Suprapubic skin (tissue), 4 donors: ENCODE data around the gene SSRP1. TPM values are rescaled to one million over a fixed set of nuclear protein-coding genes. Genes with fewer than 3 reads are reported as not detected.

Source experiments
- DNase-seq, 2 donors: peaks; one replicate each; pipeline ENCODE4 v3.0.0-alpha.2; 2019; ENCODE audit warnings: low spot score in 2 of 2
- H3K27ac ChIP-seq: fragments of 200-600 bp; sonication (generic); one replicate; pipeline ENCODE4 v1.5.1; 2019
- H3K27me3 ChIP-seq: fragments of 200-600 bp; sonication (generic); one replicate; pipeline ENCODE4 v1.5.1; 2019
- H3K36me3 ChIP-seq: fragments of 200-600 bp; sonication (generic); one replicate; pipeline ENCODE4 v1.5.1; 2019
- H3K4me1 ChIP-seq: fragments of 200-600 bp; sonication (generic); one replicate; pipeline ENCODE4 v1.5.1; 2019
- H3K4me3 ChIP-seq: fragments of 200-600 bp; sonication (generic); one replicate; pipeline ENCODE4 v1.5.1; 2019; ENCODE audit warnings: mild to moderate bottlenecking
- H3K9me3 ChIP-seq: fragments of 200-600 bp; sonication (generic); one replicate; pipeline ENCODE4 v1.5.1; 2019
- EP300 ChIP-seq: sonication (generic); formaldehyde crosslinking; IDR thresholded peaks from one replicate; pipeline ENCODE4 v1.6.1; 2017; ENCODE audit warnings: antibody characterized with exemption
- POLR2A ChIP-seq, 2 donors: fragments of 450-650 bp; IDR thresholded peaks; one replicate each; pipeline ENCODE4 v1.6.1; 2017; ENCODE audit warnings: antibody characterized with exemption in 2 of 2, mild to moderate bottlenecking in 2 of 2, moderate library complexity in 2 of 2
- POLR2AphosphoS5 ChIP-seq, 3 donors: sonication (generic); formaldehyde crosslinking; IDR thresholded peaks; one replicate each; pipeline ENCODE4 v1.6.1; 2017; ENCODE audit warnings: antibody characterized with exemption in 3 of 3
- WGBS: methylation state at CpG from one replicate; pipeline ENCODE4 v1.1.5; 2018; 5-methylcytosine and 5-hydroxymethylcytosine counted together
- total RNA-seq, 4 donors: library from RNA; depleted of rRNA; stranded (reverse); fragments of >200 nt; gene quantifications; one replicate each; pipeline ENCODE4 v1.1.0, GENCODE V29; 2016
- TF ChIP-seq, protein P1 (sequence below), 2 donors: fragments of 200-600 bp in 1 of 2; fragments of 450-650 bp in 1 of 2; sonication (generic) in 1 of 2; IDR thresholded peaks; one replicate each; pipeline ENCODE4 v1.5.1; 2016 to 2019; ENCODE audit warnings: antibody characterized with exemption in 2 of 2, mild to moderate bottlenecking in 1 of 2, moderate library complexity in 1 of 2

The SSRP1 gene
- total RNA-seq, 4 donors from 2014 or later: 59.9 to 96.5 (median 67.9) TPM

GRCh38 chr11:57320067-57320718, 15.5 kb downstream of the SSRP1 start:
- no peaks in the 10 kb centered on the region for H3K9me3 ChIP-seq
- peak overlapping the region; percentile 95 for H3K4me3 ChIP-seq
- TF ChIP-seq EP300 (no peak), POLR2AphosphoS5 (IDR thresholded peaks at IDR 0.05) (no peak), POLR2A (IDR thresholded peaks at IDR 0.05) (no peak)
- TF ChIP-seq, protein P1, sequence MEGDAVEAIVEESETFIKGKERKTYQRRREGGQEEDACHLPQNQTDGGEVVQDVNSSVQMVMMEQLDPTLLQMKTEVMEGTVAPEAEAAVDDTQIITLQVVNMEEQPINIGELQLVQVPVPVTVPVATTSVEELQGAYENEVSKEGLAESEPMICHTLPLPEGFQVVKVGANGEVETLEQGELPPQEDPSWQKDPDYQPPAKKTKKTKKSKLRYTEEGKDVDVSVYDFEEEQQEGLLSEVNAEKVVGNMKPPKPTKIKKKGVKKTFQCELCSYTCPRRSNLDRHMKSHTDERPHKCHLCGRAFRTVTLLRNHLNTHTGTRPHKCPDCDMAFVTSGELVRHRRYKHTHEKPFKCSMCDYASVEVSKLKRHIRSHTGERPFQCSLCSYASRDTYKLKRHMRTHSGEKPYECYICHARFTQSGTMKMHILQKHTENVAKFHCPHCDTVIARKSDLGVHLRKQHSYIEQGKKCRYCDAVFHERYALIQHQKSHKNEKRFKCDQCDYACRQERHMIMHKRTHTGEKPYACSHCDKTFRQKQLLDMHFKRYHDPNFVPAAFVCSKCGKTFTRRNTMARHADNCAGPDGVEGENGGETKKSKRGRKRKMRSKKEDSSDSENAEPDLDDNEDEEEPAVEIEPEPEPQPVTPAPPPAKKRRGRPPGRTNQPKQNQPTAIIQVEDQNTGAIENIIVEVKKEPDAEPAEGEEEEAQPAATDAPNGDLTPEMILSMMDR (IDR thresholded peaks at IDR 0.05): no peak
- DNase-seq: no peak
- H3K4me1 ChIP-seq: peaks cover 86% of the 10 kb centered on the region
- H3K27ac ChIP-seq: peak overlapping the region; percentile 100
- H3K27me3 ChIP-seq: no peaks in the 10 kb centered on the region
- H3K36me3 ChIP-seq: peaks cover 45% of the 10 kb centered on the region
- WGBS: 55% methylated on average over 13 of the region's 22 CpGs

- 43% methylated on average over 2 of the region's 2 CpGs for WGBS
- TF ChIP-seq POLR2A (IDR thresholded peaks at IDR 0.05): no peak
- TF ChIP-seq POLR2AphosphoS5 (IDR thresholded peaks at IDR 0.05): no peak
- TF ChIP-seq, protein P1 (IDR thresholded peaks at IDR 0.05): no peak
- TF ChIP-seq EP300: no peak
- Histone ChIP-seq H3K36me3 (peaks cover 65% of the 10 kb centered on the region), H3K27me3 (no peaks in the 10 kb centered on the region), H3K4me3 (peak overlapping the region; percentile 21), H3K9me3 (no peaks in the 10 kb centered on the region), H3K27ac (peak overlapping the region; percentile 63), H3K4me1 (peaks cover 94% of the 10 kb centered on the region)
- DNase-seq: no peak
Observed at GRCh38 chr11:57318178-57318577, 17.5 kb downstream of the SSRP1 start.

DNA sequence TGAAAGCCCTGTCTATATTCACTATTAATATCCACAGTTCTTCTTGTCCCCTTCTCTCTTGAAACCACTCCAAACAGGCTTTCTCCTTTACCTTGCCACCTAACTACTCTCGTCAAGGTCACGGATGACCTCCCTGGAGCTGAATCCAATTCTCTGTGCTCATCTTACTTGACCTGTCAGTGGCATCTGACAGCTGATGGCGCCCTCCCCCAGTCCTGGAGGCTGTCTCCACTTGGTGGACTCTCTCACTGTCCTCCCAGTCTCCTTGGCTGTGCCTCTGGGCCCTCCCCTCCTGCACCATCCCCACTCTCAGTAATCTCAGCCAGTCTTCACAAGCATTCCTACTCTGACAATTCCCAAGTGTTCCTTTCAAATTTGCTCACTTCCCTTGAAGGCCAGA, 19.7 kb downstream of the SSRP1 start:
- WGBS: 71% methylated on average over 3 of the region's 3 CpGs
- Histone ChIP-seq H3K9me3 (no peaks in the 10 kb centered on the region), H3K27me3 (no peaks in the 10 kb centered on the region), H3K4me3 (no peak overlapping the region), H3K36me3 (peaks cover 72% of the 10 kb centered on the region), H3K27ac (no peak overlapping the region), H3K4me1 (peaks cover 95% of the 10 kb centered on the region)
- no peak for TF ChIP-seq POLR2A (IDR thresholded peaks at IDR 0.05)
- TF ChIP-seq EP300: no peak
- TF ChIP-seq POLR2AphosphoS5 (IDR thresholded peaks at IDR 0.05): no peak
- TF ChIP-seq, protein P1 (IDR thresholded peaks at IDR 0.05): no peak
- DNase-seq: no peak

DNA sequence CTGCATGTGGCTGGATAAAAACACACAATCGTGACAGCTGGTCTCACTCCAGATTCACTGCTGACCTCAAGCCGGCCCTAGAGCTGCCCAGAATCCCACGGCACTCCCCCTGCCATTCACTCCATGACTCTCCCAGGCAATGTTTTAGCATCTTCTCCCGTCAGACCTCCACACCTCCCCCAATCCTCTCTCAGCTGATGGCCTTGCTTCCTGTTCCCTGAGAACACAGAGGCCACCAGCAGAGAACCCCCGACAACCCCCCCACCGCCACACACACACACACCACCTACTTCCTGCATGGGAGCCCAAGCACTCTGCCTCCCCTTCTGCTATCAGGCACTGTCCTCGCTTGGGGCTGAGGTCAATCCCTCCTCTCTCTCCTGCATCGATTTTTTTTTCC, 20.2 kb downstream of the SSRP1 start:
- Histone ChIP-seq H3K4me3 (no peak overlapping the region), H3K27me3 (no peaks in the 10 kb centered on the region), H3K4me1 (peaks cover 95% of the 10 kb centered on the region), H3K9me3 (no peaks in the 10 kb centered on the region), H3K36me3 (peaks cover 69% of the 10 kb centered on the region), H3K27ac (no peak overlapping the region)
- 39% methylated on average over 8 of the region's 8 CpGs for WGBS
- TF ChIP-seq, protein P1 (IDR thresholded peaks at IDR 0.05): no peak
- TF ChIP-seq POLR2AphosphoS5 (IDR thresholded peaks at IDR 0.05) (no peak), POLR2A (IDR thresholded peaks at IDR 0.05) (no peak), EP300 (no peak)
- no peak for DNase-seq

DNA sequence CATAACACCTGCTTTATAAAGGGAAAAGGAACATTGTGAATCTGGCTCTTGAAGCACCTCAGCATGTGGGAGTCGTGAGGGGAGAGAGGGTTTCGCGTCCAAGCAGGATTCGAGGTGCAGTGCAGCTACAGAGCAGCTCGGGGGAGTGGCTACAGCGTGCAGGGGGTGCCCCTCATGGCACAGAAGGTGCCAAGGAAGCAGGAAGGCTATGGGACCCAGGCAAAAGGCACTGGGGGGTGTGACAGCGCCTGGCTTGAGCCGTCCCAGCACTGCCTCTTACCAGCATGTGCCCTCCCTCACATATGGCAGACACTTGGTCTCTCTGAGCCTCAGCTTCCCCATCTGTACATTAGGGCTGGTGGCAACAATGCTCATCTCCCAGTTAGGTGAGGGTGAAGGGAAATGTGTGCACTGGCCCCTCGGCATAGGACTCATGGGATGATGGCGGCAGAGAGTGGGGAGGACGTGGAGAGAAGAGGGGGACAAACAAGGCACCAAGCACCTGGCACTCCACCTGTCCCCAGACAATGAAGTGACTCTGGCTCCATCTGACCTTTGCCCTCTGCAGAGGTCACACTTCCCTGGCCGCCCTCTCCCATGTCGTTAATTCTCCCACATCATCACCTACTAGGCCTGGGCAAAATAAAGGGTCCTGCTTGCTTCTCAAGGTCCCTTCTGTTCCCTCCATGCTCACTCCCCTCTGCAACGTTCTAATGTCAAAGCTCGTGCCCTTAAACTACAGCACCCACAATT, 21.3 kb downstream of the SSRP1 start:
- no peak overlapping the region for H3K27ac ChIP-seq
- H3K27me3 ChIP-seq: no peaks in the 10 kb centered on the region
- H3K4me3 ChIP-seq: no peak overlapping the region
- 82% methylated on average over 15 of the region's 15 CpGs for WGBS
- H3K9me3 ChIP-seq: no peaks in the 10 kb centered on the region
- H3K36me3 ChIP-seq: peaks cover 72% of the 10 kb centered on the region
- TF ChIP-seq EP300 (no peak), POLR2A (IDR thresholded peaks at IDR 0.05) (no peak), POLR2AphosphoS5 (IDR thresholded peaks at IDR 0.05) (no peak)
- TF ChIP-seq, protein P1 (IDR thresholded peaks at IDR 0.05): no peak
- DNase-seq: no peak
- H3K4me1 ChIP-seq: peaks cover 95% of the 10 kb centered on the region
